ENCODE measurements around the gene COIL. TPM values are rescaled to one million over a fixed set of nuclear protein-coding genes. Genes with fewer than 3 reads are reported as not detected.
"Not testable (repeated sequence)": the region's sequence is repeated elsewhere in the genome, so short reads cannot be mapped to it uniquely, and the experiment has no call there.

The COIL gene
- total and polyA plus RNA-seq, 9 of the 15 experiments (the other 6 are each of a cell fraction or from before 2014, with no cell fraction given): 23.9 to 41.3 (median 28.7) TPM

- 8% methylated on average over 6 of the region's 6 CpGs for WGBS (ENCODE audit: insufficient coverage, low coverage, missing lambda C conversion rate)
- H2AFZ ChIP-seq (ENCODE audit: low read depth, low read length); H3K4me1 ChIP-seq (replicated peaks in 1 of 2; ENCODE audit: control insufficient read depth in 2 of 2, insufficient read depth in 2 of 2, low read length in 2 of 2); H3K4me2 ChIP-seq (ENCODE audit: insufficient read depth, low read length); in situ Hi-C loops (cut with MboI); CTCF ChIA-PET (ENCODE audit: low intra/inter-chr PET ratio); H3K79me2 ChIP-seq (ENCODE audit: control insufficient read depth, insufficient read depth, low read length); BruUV-seq (replicated peaks); H4K20me1 ChIP-seq (replicated peaks; ENCODE audit: control insufficient read depth, insufficient read depth, low read length); H3K9me3 ChIP-seq (replicated peaks; ENCODE audit: control insufficient read depth, insufficient read depth, low read depth, low read length); H3K36me3 ChIP-seq (ENCODE audit: control insufficient read depth, insufficient read depth, low read length); DNase-seq (ENCODE audit: extremely low read depth in 1 of 4, low spot score in 3 of 4); H3K9me1 ChIP-seq (ENCODE audit: control insufficient read depth, insufficient read depth, low read length); H3K4me3 ChIP-seq; intact Hi-C loops (cut with micrococcal nuclease); H3K27ac ChIP-seq (ENCODE audit: extremely low read depth, low read depth, low read length); ATAC-seq; H3K9ac ChIP-seq (ENCODE audit: insufficient read depth in 1 of 2, low read depth in 2 of 2, low read length in 2 of 2); FAIRE-seq; H3K27me3 ChIP-seq (ENCODE audit: control insufficient read depth in 2 of 2, insufficient read depth in 2 of 2, low read length in 2 of 2): not testable (repeated sequence)
- TF ChIP-seq TCF3 (CRISPR knock-in tag; IDR thresholded peaks at IDR 0.05) (peak; percentile 50), CBFA2T2 (conservative IDR thresholded peaks at IDR 0.05) (peak; percentile 53), NR2C1 (IDR thresholded peaks at IDR 0.05) (0 out of 2 replicates have a peak, but pooled peaks have one; percentile 13), NR2C1 (tag; IDR thresholded peaks at IDR 0.05) (peak; percentile 48; the same call in 1 of the 2 replicates), TAL1 (IDR thresholded peaks at IDR 0.05) (peak; percentile 34; the same call in 1 of the 2 replicates), CBFA2T3 (IDR thresholded peaks at IDR 0.05) (peak; percentile 67), KDM1A (IDR thresholded peaks at IDR 0.05) (peak; percentile 53 to 70; a peak in 3 of 4 replicates), ARID1B (IDR thresholded peaks at IDR 0.05) (peak; percentile 37; the same call in 1 of the 2 replicates)
- POLR2A ChIA-PET: interaction anchor here (1.4 kb wide), 1 partner anchor 12 kb away, joined by 6 read pairs; the partner anchor contains the start of gene SCPEP1
Observed at GRCh38 chr17:56965681-56966080, 4.8 kb upstream of the COIL start.

DNA sequence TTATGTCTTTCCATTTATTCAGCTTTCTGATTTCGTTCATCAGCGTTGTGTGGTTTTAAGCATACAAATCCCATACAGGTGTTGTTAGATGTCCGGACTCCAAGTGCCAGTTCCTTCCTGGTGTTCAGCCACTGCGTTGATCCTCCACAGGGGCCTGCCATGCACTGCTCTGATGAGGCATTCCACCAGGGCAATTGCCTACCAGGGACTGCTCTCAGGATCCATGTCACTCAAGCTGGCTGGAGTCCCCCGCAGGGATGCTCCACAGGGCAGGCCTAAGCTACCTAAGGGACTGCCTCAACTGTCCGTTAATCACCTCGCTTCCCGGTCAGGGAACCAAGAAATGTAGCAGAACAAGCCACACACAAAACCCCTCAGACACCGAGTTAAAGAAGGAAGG, 4.4 kb upstream of the COIL start:
- DNase-seq (ENCODE audit: extremely low read depth in 1 of 4, low spot score in 3 of 4); BruUV-seq (replicated peaks); H3K27ac ChIP-seq (ENCODE audit: extremely low read depth, low read depth, low read length); H4K20me1 ChIP-seq (replicated peaks; ENCODE audit: control insufficient read depth, insufficient read depth, low read length); H3K9ac ChIP-seq (ENCODE audit: insufficient read depth in 1 of 2, low read depth in 2 of 2, low read length in 2 of 2); H3K4me1 ChIP-seq (replicated peaks in 1 of 2; ENCODE audit: control insufficient read depth in 2 of 2, insufficient read depth in 2 of 2, low read length in 2 of 2); ATAC-seq; in situ Hi-C loops (cut with MboI); H2AFZ ChIP-seq (ENCODE audit: low read depth, low read length); H3K9me1 ChIP-seq (ENCODE audit: control insufficient read depth, insufficient read depth, low read length); H3K36me3 ChIP-seq (ENCODE audit: control insufficient read depth, insufficient read depth, low read length); H3K27me3 ChIP-seq (ENCODE audit: control insufficient read depth in 2 of 2, insufficient read depth in 2 of 2, low read length in 2 of 2); CTCF ChIA-PET (ENCODE audit: low intra/inter-chr PET ratio); FAIRE-seq; H3K79me2 ChIP-seq (ENCODE audit: control insufficient read depth, insufficient read depth, low read length); H3K4me3 ChIP-seq; H3K4me2 ChIP-seq (ENCODE audit: insufficient read depth, low read length); intact Hi-C loops (cut with micrococcal nuclease); H3K9me3 ChIP-seq (replicated peaks; ENCODE audit: control insufficient read depth, insufficient read depth, low read depth, low read length): not testable (repeated sequence)
- POLR2A ChIA-PET: interaction anchor here (0.6 to 1.4 kb wide), 2 partner anchors 10 to 13 kb away, joined by 3 to 6 read pairs; partner anchors contain the start of gene SCPEP1
- 78% methylated on average over 9 of the region's 9 CpGs for WGBS (ENCODE audit: insufficient coverage, low coverage, missing lambda C conversion rate)
